CD14-positive monocyte (primary cell): ENCODE results near the gene NFATC2. TPM values are rescaled to one million over a fixed set of nuclear protein-coding genes. Genes with fewer than 3 reads are reported as not detected.

Source experiments
- DNase-seq, 3 donors: peaks; one replicate each; pipeline ENCODE4 v3.0.0-alpha.2; 2011 to 2022
- H2AFZ ChIP-seq: 2 replicates; pipeline ENCODE4 v1.6.0; 2012; ENCODE audit warnings: mild to moderate bottlenecking, low read depth, low read length, inconsistent platforms; ENCODE audit not compliant: insufficient read depth, poor library complexity, severe bottlenecking
- H3K27ac ChIP-seq, 2 donors: 1 replicate in 1 of 2; 2 replicates in 1 of 2; pipeline ENCODE4 v1.5.1; 2012 to 2013; ENCODE audit warnings: low read length in 2 of 2, control low read depth in 1 of 2, inconsistent platforms in 1 of 2, low read depth in 1 of 2, mild to moderate bottlenecking in 1 of 2
- H3K27me3 ChIP-seq, 2 donors: one replicate each; pipeline versions ENCODE4 v1.6.0 to v1.6.1; 2011 to 2013; ENCODE audit warnings: low read length in 2 of 2; ENCODE audit not compliant: control insufficient read depth in 2 of 2, insufficient read depth in 2 of 2
- H3K36me3 ChIP-seq, 2 donors: replicated peaks in 1 of 2; 1 replicate in 1 of 2; 2 replicates in 1 of 2; pipeline versions ENCODE4 v1.5.1 to v1.6.1; 2012 to 2013; ENCODE audit warnings: low read length in 2 of 2, control low read depth in 1 of 2, inconsistent platforms in 1 of 2, mild to moderate bottlenecking in 1 of 2; ENCODE audit not compliant: insufficient read depth in 2 of 2, control insufficient read depth in 1 of 2
- H3K4me1 ChIP-seq, 2 donors: 1 replicate in 1 of 2; 2 replicates in 1 of 2; pipeline versions ENCODE4 v1.5.1 to v1.6.1; 2012 to 2013; ENCODE audit warnings: low read length in 2 of 2, control low read depth in 1 of 2, inconsistent platforms in 1 of 2, mild to moderate bottlenecking in 1 of 2, moderate library complexity in 1 of 2; ENCODE audit not compliant: insufficient read depth in 2 of 2, control insufficient read depth in 1 of 2
- H3K4me2 ChIP-seq: replicated peaks from 2 replicates; pipeline ENCODE3; 2012; ENCODE audit warnings: low read length, moderate library complexity, mild to moderate bottlenecking; ENCODE audit not compliant: poor library complexity, severe bottlenecking; ENCODE audit errors: extremely low read depth
- H3K4me3 ChIP-seq, 3 experiments: fragments of 200-600 bp in 1 of 3; sonication (generic) in 1 of 3; replicated peaks in 1 of 3; 1 replicate in 2 of 3; 2 replicates in 1 of 3; pipeline ENCODE4 v1.5.1; 2011 to 2013; ENCODE audit warnings: low read length in 3 of 3, mild to moderate bottlenecking in 3 of 3, control low read depth in 2 of 3, low read depth in 2 of 3, inconsistent platforms in 1 of 3, moderate library complexity in 1 of 3
- H3K79me2 ChIP-seq: 2 replicates; pipeline ENCODE4 v1.6.0; 2012; ENCODE audit warnings: mild to moderate bottlenecking, control low read depth, inconsistent platforms, low read length, moderate library complexity; ENCODE audit not compliant: insufficient read depth
- H3K9ac ChIP-seq: 2 replicates; pipeline ENCODE4 v1.6.0; 2017; ENCODE audit warnings: low read length, mild to moderate bottlenecking; ENCODE audit not compliant: insufficient read depth, poor library complexity, severe bottlenecking
- H3K9me3 ChIP-seq, 2 donors: replicated peaks in 1 of 2; 1 replicate in 1 of 2; 2 replicates in 1 of 2; pipeline versions ENCODE4 v1.5.1 to v1.6.1; 2012 to 2013; ENCODE audit warnings: low read length in 2 of 2, control low read depth in 1 of 2; ENCODE audit not compliant: control insufficient read depth in 1 of 2, insufficient read depth in 1 of 2
- H4K20me1 ChIP-seq: 2 replicates; pipeline ENCODE4 v1.6.0; 2012; ENCODE audit warnings: mild to moderate bottlenecking, low read length, control low read depth, moderate library complexity; ENCODE audit not compliant: insufficient read depth
- H3K27ac Mint-ChIP-seq, 7 donors: one replicate each; pipeline ENCODE4 v1.8.0; 2020; ENCODE audit warnings: mild to moderate bottlenecking in 7 of 7, mixed read lengths in 7 of 7, moderate library complexity in 6 of 7, inconsistent platforms in 2 of 7
- H3K27me3 Mint-ChIP-seq, 3 donors: one replicate each; pipeline ENCODE4 v1.8.0; 2021 to 2022; ENCODE audit warnings: low read depth in 3 of 3, mild to moderate bottlenecking in 3 of 3, mixed read lengths in 3 of 3, moderate library complexity in 3 of 3, inconsistent platforms in 1 of 3
- H3K36me3 Mint-ChIP-seq, 2 donors: one replicate each; pipeline ENCODE4 v1.8.0; 2020; ENCODE audit warnings: mixed read lengths in 2 of 2, inconsistent platforms in 1 of 2, mild to moderate bottlenecking in 1 of 2
- H3K4me1 Mint-ChIP-seq: one replicate; pipeline ENCODE4 v1.8.0; 2020; ENCODE audit warnings: mild to moderate bottlenecking, mixed read lengths
- H3K4me3 Mint-ChIP-seq, 2 donors: one replicate each; pipeline ENCODE4 v1.8.0; 2020; ENCODE audit warnings: mild to moderate bottlenecking in 2 of 2, mixed read lengths in 2 of 2, moderate library complexity in 1 of 2
- H3K9me3 Mint-ChIP-seq, 7 donors: one replicate each; pipeline ENCODE4 v1.8.0; 2020 to 2022; ENCODE audit warnings: mixed read lengths in 7 of 7, mild to moderate bottlenecking in 6 of 7, moderate library complexity in 6 of 7, inconsistent platforms in 2 of 7
- CTCF ChIP-seq: fragments of 200-600 bp; IDR thresholded peaks from one replicate; pipeline ENCODE4 v1.8.0; 2022; ENCODE audit warnings: antibody characterized with exemption, mild to moderate bottlenecking
- WGBS: methylation state at CpG from one replicate; pipeline ENCODE4 v1.1.5; 2013; ENCODE audit warnings: missing lambda C conversion rate; ENCODE audit not compliant: insufficient coverage; 5-methylcytosine and 5-hydroxymethylcytosine counted together
- intact Hi-C, 2 donors: fragments of 100-400 bp; cut with micrococcal nuclease; formaldehyde crosslinking; loops; one replicate each; pipeline versions ENCODE4 v1.15.0 to v1.15.1; 2023
- polyA plus RNA-seq, 3 donors: library from polyadenylated mRNA; depleted of rRNA in 1 of 3; unstranded in 2 of 3; stranded (reverse) in 1 of 3; fragments of 300-500 nt in 2 of 3; fragments of >200 nt in 1 of 3; fragmentation: Illumina TruSeq in 2 of 3; gene quantifications; 1 replicate in 2 of 3; 2 replicates in 1 of 3; pipeline ENCODE4 v1.2.3, GENCODE V29; 2012 to 2021

NFATC2 gene
- polyA plus RNA-seq, 3 donors: 0.03 to 0.18 (median 0.11) TPM

GRCh38 chr20:51586005-51586440, 43.5 kb upstream of the NFATC2 start:
- no peaks in the 10 kb centered on the region for H3K79me2 ChIP-seq
- no peaks in the 10 kb centered on the region for H4K20me1 ChIP-seq
- Mint-ChIP-seq H3K9me3 (peaks cover 0 to 3% (median 0%) of the 10 kb centered on the region in 7 donors), H3K4me1 (peaks cover 5% of the 10 kb centered on the region), H3K4me3 (no peak overlapping the region), H3K36me3 (no peaks in the 10 kb centered on the region), H3K27me3 (peaks cover 1 to 5% (median 3%) of the 10 kb centered on the region in 3 donors), H3K27ac (no peak overlapping the region)
- H3K4me2 ChIP-seq: no peak overlapping the region
- H3K27me3 ChIP-seq: no peaks in the 10 kb centered on the region
- no peaks in the 10 kb centered on the region for H3K4me1 ChIP-seq
- TF ChIP-seq CTCF: no peak
- no peak overlapping the region for H3K9ac ChIP-seq
- H3K9me3 ChIP-seq: no peaks in the 10 kb centered on the region
- H3K36me3 ChIP-seq: no peaks in the 10 kb centered on the region
- intact Hi-C loops: no loop called here
- no peak overlapping the region for H3K27ac ChIP-seq
- no peak for DNase-seq
- no peak overlapping the region for H3K4me3 ChIP-seq
- WGBS: 62% methylated on average over 4 of the region's 4 CpGs
- no peak overlapping the region for H2AFZ ChIP-seq

- no peak for TF ChIP-seq CTCF
- Histone ChIP-seq H3K36me3 (no peaks in the 10 kb centered on the region), H3K4me2 (no peak overlapping the region), H3K4me1 (no peaks in the 10 kb centered on the region), H2AFZ (no peak overlapping the region), H3K79me2 (no peaks in the 10 kb centered on the region), H3K9me3 (no peaks in the 10 kb centered on the region), H3K27ac (no peak overlapping the region), H4K20me1 (no peaks in the 10 kb centered on the region), H3K27me3 (no peaks in the 10 kb centered on the region), H3K4me3 (no peak overlapping the region), H3K9ac (no peak overlapping the region)
- H3K4me1 Mint-ChIP-seq: peaks cover 5% of the 10 kb centered on the region
- DNase-seq: no peak
- H3K27ac Mint-ChIP-seq: no peak overlapping the region
- no peak overlapping the region for H3K4me3 Mint-ChIP-seq
- 71% methylated on average over 2 of the region's 4 CpGs for WGBS
- H3K36me3 Mint-ChIP-seq: no peaks in the 10 kb centered on the region
- peaks cover 1 to 5% (median 3%) of the 10 kb centered on the region in 3 donors for H3K27me3 Mint-ChIP-seq
- H3K9me3 Mint-ChIP-seq: peaks cover 0 to 3% (median 0%) of the 10 kb centered on the region in 7 donors
- intact Hi-C loops: no loop called here
Observed at GRCh38 chr20:51585148-51585547, 42.6 kb upstream of the NFATC2 start.
